Tibial nerve (tissue), 3 donors: Measurements from ENCODE around the gene HSD17B8.

Experiments
- POLR2A ChIP-seq, 2 donors: fragments of 450-650 bp; IDR thresholded peaks; one replicate each; pipeline ENCODE4 v1.6.1; 2017; ENCODE audit warnings: antibody characterized with exemption in 2 of 2, mild to moderate bottlenecking in 2 of 2, moderate library complexity in 2 of 2
- TF ChIP-seq, protein P1 (sequence below), 5 experiments: fragments of 200-600 bp in 3 of 5; fragments of 450-650 bp in 2 of 5; sonication (generic) in 3 of 5; IDR thresholded peaks; one replicate each; pipeline ENCODE4 v1.5.1; 2016 to 2019; ENCODE audit warnings: antibody characterized with exemption in 5 of 5, mild to moderate bottlenecking in 3 of 5, moderate library complexity in 2 of 5

DNA sequence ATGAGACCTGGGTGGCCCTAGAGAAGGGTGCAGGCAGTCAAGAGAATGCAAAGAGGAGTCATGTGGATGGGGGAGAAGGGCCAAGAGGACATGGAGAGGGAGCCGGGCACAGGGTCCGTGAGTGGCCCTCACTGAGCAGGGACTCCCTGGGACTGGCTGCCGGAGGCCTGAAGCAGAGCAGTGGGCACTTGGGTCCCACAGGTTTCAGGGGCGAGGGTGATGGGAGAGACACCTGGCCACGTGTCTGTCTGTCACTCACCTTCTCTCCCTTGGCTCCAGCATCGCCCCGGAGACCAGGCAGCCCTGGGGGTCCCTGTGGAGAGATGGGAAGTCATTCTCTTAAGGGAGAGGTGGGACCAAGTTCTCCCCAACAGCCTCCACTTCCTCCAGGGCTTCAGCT, 37.6 kb upstream of the HSD17B8 start:
- TF ChIP-seq POLR2A (IDR thresholded peaks at IDR 0.05) = no peak
- TF ChIP-seq, protein P1, sequence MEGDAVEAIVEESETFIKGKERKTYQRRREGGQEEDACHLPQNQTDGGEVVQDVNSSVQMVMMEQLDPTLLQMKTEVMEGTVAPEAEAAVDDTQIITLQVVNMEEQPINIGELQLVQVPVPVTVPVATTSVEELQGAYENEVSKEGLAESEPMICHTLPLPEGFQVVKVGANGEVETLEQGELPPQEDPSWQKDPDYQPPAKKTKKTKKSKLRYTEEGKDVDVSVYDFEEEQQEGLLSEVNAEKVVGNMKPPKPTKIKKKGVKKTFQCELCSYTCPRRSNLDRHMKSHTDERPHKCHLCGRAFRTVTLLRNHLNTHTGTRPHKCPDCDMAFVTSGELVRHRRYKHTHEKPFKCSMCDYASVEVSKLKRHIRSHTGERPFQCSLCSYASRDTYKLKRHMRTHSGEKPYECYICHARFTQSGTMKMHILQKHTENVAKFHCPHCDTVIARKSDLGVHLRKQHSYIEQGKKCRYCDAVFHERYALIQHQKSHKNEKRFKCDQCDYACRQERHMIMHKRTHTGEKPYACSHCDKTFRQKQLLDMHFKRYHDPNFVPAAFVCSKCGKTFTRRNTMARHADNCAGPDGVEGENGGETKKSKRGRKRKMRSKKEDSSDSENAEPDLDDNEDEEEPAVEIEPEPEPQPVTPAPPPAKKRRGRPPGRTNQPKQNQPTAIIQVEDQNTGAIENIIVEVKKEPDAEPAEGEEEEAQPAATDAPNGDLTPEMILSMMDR (IDR thresholded peaks at IDR 0.05) = no peak
